ENCODE data around the gene RPS21.

DNA sequence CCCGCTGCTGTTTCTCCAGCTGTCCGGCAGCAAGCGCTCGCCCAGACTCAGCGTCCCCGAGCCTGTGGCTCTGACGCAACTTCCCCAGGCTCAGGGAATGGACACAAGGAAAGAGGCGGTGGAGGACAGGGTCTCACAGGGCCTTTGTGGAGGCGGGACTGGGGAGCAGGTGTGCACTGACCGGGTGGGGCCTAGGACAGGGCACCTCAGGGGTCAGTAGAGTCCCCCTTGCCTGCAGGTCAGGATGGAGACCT, 39.8 kb upstream of the RPS21 start:
- TF ChIP-seq, protein P1, sequence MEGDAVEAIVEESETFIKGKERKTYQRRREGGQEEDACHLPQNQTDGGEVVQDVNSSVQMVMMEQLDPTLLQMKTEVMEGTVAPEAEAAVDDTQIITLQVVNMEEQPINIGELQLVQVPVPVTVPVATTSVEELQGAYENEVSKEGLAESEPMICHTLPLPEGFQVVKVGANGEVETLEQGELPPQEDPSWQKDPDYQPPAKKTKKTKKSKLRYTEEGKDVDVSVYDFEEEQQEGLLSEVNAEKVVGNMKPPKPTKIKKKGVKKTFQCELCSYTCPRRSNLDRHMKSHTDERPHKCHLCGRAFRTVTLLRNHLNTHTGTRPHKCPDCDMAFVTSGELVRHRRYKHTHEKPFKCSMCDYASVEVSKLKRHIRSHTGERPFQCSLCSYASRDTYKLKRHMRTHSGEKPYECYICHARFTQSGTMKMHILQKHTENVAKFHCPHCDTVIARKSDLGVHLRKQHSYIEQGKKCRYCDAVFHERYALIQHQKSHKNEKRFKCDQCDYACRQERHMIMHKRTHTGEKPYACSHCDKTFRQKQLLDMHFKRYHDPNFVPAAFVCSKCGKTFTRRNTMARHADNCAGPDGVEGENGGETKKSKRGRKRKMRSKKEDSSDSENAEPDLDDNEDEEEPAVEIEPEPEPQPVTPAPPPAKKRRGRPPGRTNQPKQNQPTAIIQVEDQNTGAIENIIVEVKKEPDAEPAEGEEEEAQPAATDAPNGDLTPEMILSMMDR (IDR thresholded peaks at IDR 0.05), result no peak
- no peak for TF ChIP-seq SIN3A (IDR thresholded peaks at IDR 0.05; ENCODE audit: borderline replicate concordance, insufficient read depth, low read depth, low read length)
- TF ChIP-seq POLR2AphosphoS5 (IDR thresholded peaks at IDR 0.05; ENCODE audit: low read depth, low read length), result no peak
- TF ChIP-seq, protein P2, sequence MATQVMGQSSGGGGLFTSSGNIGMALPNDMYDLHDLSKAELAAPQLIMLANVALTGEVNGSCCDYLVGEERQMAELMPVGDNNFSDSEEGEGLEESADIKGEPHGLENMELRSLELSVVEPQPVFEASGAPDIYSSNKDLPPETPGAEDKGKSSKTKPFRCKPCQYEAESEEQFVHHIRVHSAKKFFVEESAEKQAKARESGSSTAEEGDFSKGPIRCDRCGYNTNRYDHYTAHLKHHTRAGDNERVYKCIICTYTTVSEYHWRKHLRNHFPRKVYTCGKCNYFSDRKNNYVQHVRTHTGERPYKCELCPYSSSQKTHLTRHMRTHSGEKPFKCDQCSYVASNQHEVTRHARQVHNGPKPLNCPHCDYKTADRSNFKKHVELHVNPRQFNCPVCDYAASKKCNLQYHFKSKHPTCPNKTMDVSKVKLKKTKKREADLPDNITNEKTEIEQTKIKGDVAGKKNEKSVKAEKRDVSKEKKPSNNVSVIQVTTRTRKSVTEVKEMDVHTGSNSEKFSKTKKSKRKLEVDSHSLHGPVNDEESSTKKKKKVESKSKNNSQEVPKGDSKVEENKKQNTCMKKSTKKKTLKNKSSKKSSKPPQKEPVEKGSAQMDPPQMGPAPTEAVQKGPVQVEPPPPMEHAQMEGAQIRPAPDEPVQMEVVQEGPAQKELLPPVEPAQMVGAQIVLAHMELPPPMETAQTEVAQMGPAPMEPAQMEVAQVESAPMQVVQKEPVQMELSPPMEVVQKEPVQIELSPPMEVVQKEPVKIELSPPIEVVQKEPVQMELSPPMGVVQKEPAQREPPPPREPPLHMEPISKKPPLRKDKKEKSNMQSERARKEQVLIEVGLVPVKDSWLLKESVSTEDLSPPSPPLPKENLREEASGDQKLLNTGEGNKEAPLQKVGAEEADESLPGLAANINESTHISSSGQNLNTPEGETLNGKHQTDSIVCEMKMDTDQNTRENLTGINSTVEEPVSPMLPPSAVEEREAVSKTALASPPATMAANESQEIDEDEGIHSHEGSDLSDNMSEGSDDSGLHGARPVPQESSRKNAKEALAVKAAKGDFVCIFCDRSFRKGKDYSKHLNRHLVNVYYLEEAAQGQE (IDR thresholded peaks at IDR 0.05; ENCODE audit: insufficient read depth in 1 of 2, low read depth in 2 of 2, low read length in 1 of 2), result no peak
